OCI-LY7 (cell line): Measurements from ENCODE around the gene PAH. TPM values are rescaled to one million over a fixed set of nuclear protein-coding genes. Genes with fewer than 3 reads are reported as not detected.

ENCODE experiments used
- BruUV-seq: library from RNA; stranded (reverse); fragments of 400-500 nt; replicated peaks from 2 replicates; lab custom pipeline; 2021; lab: Mats Ljungman, UMichigan
- CTCF ChIA-PET: fragments of 300-600 bp; sonication (Branson Sonifier 250); formaldehyde crosslinking; loops from one replicate; lab custom pipeline; 2022; ENCODE audit warnings: antibody characterized with exemption; ENCODE audit not compliant: unreplicated experiment; lab: Charles Lee
- POLR2A ChIA-PET: fragments of 300-600 bp; sonication (Branson Sonifier 250); formaldehyde crosslinking; loops from one replicate; lab custom pipeline; 2022; ENCODE audit warnings: antibody characterized with exemption; lab: Charles Lee
- DNase-seq: peaks from one replicate; pipeline ENCODE4 v3.0.0-alpha.2; 2015; ENCODE audit warnings: low spot score
- H2AFZ ChIP-seq: fragments of 200-600 bp; sonication (generic), shearing (Covaris generic); 2 replicates; pipeline ENCODE4 v1.6.1; 2014; ENCODE audit warnings: mild to moderate bottlenecking, antibody characterized with exemption, low read length, moderate library complexity
- H3K27ac ChIP-seq: fragments of 200-600 bp; sonication (generic); 2 replicates; pipeline ENCODE4 v1.5.1; 2014; ENCODE audit warnings: mixed run types, low read depth, mild to moderate bottlenecking, moderate library complexity, low read length, inconsistent platforms; ENCODE audit not compliant: poor library complexity, severe bottlenecking
- H3K36me3 ChIP-seq: fragments of 200-600 bp; sonication (generic); 2 replicates; pipeline ENCODE4 v1.6.1; 2014; ENCODE audit warnings: mild to moderate bottlenecking, antibody characterized with exemption, low read length, moderate library complexity, mixed read lengths; ENCODE audit not compliant: insufficient read depth
- H3K4me1 ChIP-seq: fragments of 200-600 bp; sonication (generic); 2 replicates; pipeline ENCODE4 v1.5.1; 2014; ENCODE audit warnings: mild to moderate bottlenecking, low read length; ENCODE audit not compliant: insufficient read depth, poor library complexity, severe bottlenecking
- H3K4me2 ChIP-seq: fragments of 200-600 bp; sonication (generic); 2 replicates; pipeline ENCODE4 v1.6.1; 2014; ENCODE audit warnings: mild to moderate bottlenecking, low read length
- H3K4me3 ChIP-seq: fragments of 200-600 bp; sonication (generic); 2 replicates; pipeline ENCODE4 v1.5.1; 2014; ENCODE audit warnings: mild to moderate bottlenecking, low read depth, low read length; ENCODE audit not compliant: poor library complexity, severe bottlenecking
- H3K79me2 ChIP-seq: fragments of 200-600 bp; sonication (generic); 2 replicates; pipeline ENCODE4 v1.6.1; 2016; ENCODE audit warnings: low read depth, mild to moderate bottlenecking, low read length, moderate library complexity, mixed read lengths; ENCODE audit not compliant: insufficient read depth
- H3K9me2 ChIP-seq: fragments of 200-600 bp; sonication (generic); 2 replicates; pipeline ENCODE4 v1.6.1; 2016; ENCODE audit warnings: mild to moderate bottlenecking, low read length, mixed read lengths; ENCODE audit not compliant: insufficient read depth
- H3K9me3 ChIP-seq: fragments of 200-600 bp; sonication (generic); 2 replicates; pipeline ENCODE4 v1.6.1; 2014; ENCODE audit warnings: mild to moderate bottlenecking, mixed run types, low read length, mixed read lengths
- H4K20me1 ChIP-seq: fragments of 200-600 bp; sonication (generic); 2 replicates; pipeline ENCODE4 v1.6.1; 2014; ENCODE audit warnings: mild to moderate bottlenecking, antibody characterized with exemption, low read length, moderate library complexity, mixed read lengths; ENCODE audit not compliant: insufficient read depth
- CTCF ChIP-seq: fragments of 200-600 bp; sonication (generic); conservative IDR thresholded peaks from 2 replicates; pipeline ENCODE4 v1.5.1; 2014; ENCODE audit warnings: mild to moderate bottlenecking, antibody characterized with exemption, low read length, moderate library complexity, mixed read lengths
- EZH2phosphoT487 ChIP-seq: fragments of 200-600 bp; sonication (generic); IDR thresholded peaks from 2 replicates; pipeline ENCODE4 v1.6.1; 2018; ENCODE audit warnings: low read depth, borderline replicate concordance, mild to moderate bottlenecking, mixed run types, antibody characterized with exemption, low read length, moderate library complexity, mixed read lengths
- intact Hi-C: fragments of 100-400 bp; cut with micrococcal nuclease; formaldehyde crosslinking; loops from one replicate; pipeline ENCODE4 v1.10.0; 2022; ENCODE audit not compliant: unreplicated experiment
- total RNA-seq, 2 experiments: library from RNA; depleted of rRNA in 1 of 2; stranded (reverse); fragments of >200 nt in 1 of 2; shearing (Covaris generic) in 1 of 2; gene quantifications; 2 replicates each; pipeline ENCODE4 v1.2.3, GENCODE V29; 2014 to 2022

PAH gene
- total RNA-seq, 2 experiments from 2014 or later, result not detected

- H2AFZ ChIP-seq, result no peak overlapping the region
- CTCF ChIA-PET, result no interaction called here
- no peaks in the 10 kb centered on the region for H4K20me1 ChIP-seq
- H3K4me1 ChIP-seq, result no peaks in the 10 kb centered on the region
- H3K4me2 ChIP-seq, result no peak overlapping the region
- H3K36me3 ChIP-seq, result no peaks in the 10 kb centered on the region
- POLR2A ChIA-PET, result no interaction called here
- no peak overlapping the region for H3K27ac ChIP-seq
- no peak overlapping the region for H3K4me3 ChIP-seq
- no peaks in the 10 kb centered on the region for H3K9me3 ChIP-seq
- no peak for TF ChIP-seq EZH2phosphoT487
- no peak for TF ChIP-seq CTCF
- H3K9me2 ChIP-seq, result no peaks in the 10 kb centered on the region
- intact Hi-C loops, result no loop called here
- H3K79me2 ChIP-seq, result no peaks in the 10 kb centered on the region
- no TSS peak for BruUV-seq
- no peak for DNase-seq
These were observed 37.1 kb upstream of the PAH start for GRCh38 chr12:102954134-102954533.

DNA sequence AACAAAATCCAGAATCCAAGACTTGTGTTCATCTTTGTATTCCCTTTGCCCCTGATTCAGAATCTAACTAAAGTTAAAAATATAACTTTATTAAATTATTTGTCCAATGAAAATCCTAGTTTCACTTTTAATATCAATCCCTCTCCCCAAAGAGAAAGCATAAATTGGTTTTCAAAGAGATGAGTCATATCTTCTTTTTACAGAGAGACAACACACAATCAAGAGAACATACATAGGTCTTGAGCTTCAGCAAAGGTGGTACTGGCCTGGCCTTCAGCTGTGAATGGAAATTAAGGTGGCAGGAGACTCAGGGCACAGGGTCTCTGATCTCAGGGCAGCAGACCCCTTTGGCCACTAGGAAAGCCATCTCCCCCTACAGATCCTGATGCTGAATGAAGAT, 36.2 kb upstream of the PAH start:
- POLR2A ChIA-PET, result no interaction called here
- intact Hi-C loops, result no loop called here
- H3K9me2 ChIP-seq, result no peaks in the 10 kb centered on the region
- no peaks in the 10 kb centered on the region for H3K79me2 ChIP-seq
- TF ChIP-seq CTCF (no peak), EZH2phosphoT487 (no peak)
- no peak overlapping the region for H3K27ac ChIP-seq
- H4K20me1 ChIP-seq, result no peaks in the 10 kb centered on the region
- CTCF ChIA-PET, result no interaction called here
- H3K4me1 ChIP-seq, result no peaks in the 10 kb centered on the region
- H3K4me3 ChIP-seq, result no peak overlapping the region
- H2AFZ ChIP-seq, result no peak overlapping the region
- no peak overlapping the region for H3K4me2 ChIP-seq
- DNase-seq, result no peak
- no peaks in the 10 kb centered on the region for H3K36me3 ChIP-seq
- no TSS peak for BruUV-seq
- H3K9me3 ChIP-seq, result no peaks in the 10 kb centered on the region

- intact Hi-C loops, result no loop called here
These were observed 34.8 kb upstream of the PAH start for GRCh38 chr12:102951841-102952240.

More at GRCh38 chr12:102951841-102952240, 34.8 kb upstream of the PAH start:
- H3K36me3 ChIP-seq, result no peaks in the 10 kb centered on the region
- H3K9me3 ChIP-seq, result no peaks in the 10 kb centered on the region
- TF ChIP-seq EZH2phosphoT487 (no peak), CTCF (no peak)
- H3K4me2 ChIP-seq, result no peak overlapping the region
- POLR2A ChIA-PET, result interaction anchor here (0.7 kb wide), 1 partner anchor 619 kb away, joined by 3 read pairs; no protein-coding TSS in a partner anchor
- no peaks in the 10 kb centered on the region for H3K79me2 ChIP-seq
- no peaks in the 10 kb centered on the region for H4K20me1 ChIP-seq
- CTCF ChIA-PET, result no interaction called here
- no peak overlapping the region for H3K27ac ChIP-seq
- H3K4me1 ChIP-seq, result no peaks in the 10 kb centered on the region
- no peak for DNase-seq
- no TSS peak for BruUV-seq
- no peak overlapping the region for H3K4me3 ChIP-seq
- no peak overlapping the region for H2AFZ ChIP-seq
- no peaks in the 10 kb centered on the region for H3K9me2 ChIP-seq
